ENCODE results near the gene STPG2. TPM values are rescaled to one million over a fixed set of nuclear protein-coding genes. Genes with fewer than 3 reads are reported as not detected.

Gene STPG2
- total RNA-seq, 1 donor from 2014 or later: not detected

DNA sequence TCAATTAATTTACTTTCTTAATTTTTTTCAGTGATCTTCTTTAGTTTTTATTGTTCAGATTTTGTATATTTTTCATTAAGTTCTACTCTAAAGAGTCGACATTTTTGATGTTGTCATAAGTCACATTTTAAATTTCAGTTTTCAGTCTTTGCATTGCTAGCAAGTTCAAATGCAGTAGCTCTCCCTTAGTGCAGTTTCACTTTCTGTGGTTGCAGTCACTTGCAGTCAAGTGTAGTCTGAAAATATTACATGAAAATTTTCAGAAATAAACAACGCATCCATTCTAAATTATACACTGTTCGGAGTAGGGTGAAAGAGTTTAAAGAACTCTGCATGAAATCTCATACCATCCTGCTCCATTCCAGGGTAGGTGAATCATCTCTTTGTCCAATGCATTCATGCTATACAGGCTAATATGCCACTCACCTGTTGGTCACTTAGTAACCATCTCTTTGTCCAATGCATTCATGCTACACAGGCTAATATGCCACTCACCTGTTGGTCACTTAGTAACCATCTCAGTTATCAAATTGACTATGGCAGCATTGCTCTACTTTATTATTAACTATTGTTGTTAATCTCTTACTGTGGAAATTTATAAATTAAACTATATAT, 356.9 kb downstream of the STPG2 start:
- TF ChIP-seq, protein P1, sequence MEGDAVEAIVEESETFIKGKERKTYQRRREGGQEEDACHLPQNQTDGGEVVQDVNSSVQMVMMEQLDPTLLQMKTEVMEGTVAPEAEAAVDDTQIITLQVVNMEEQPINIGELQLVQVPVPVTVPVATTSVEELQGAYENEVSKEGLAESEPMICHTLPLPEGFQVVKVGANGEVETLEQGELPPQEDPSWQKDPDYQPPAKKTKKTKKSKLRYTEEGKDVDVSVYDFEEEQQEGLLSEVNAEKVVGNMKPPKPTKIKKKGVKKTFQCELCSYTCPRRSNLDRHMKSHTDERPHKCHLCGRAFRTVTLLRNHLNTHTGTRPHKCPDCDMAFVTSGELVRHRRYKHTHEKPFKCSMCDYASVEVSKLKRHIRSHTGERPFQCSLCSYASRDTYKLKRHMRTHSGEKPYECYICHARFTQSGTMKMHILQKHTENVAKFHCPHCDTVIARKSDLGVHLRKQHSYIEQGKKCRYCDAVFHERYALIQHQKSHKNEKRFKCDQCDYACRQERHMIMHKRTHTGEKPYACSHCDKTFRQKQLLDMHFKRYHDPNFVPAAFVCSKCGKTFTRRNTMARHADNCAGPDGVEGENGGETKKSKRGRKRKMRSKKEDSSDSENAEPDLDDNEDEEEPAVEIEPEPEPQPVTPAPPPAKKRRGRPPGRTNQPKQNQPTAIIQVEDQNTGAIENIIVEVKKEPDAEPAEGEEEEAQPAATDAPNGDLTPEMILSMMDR (conservative IDR thresholded peaks at IDR 0.05; ENCODE audit: low read depth, low read length): no peak
- H3K4me3 ChIP-seq (ENCODE audit: low read depth, low read length): no peak overlapping the region
- DNase-seq (ENCODE audit: low read depth): no peak

DNA sequence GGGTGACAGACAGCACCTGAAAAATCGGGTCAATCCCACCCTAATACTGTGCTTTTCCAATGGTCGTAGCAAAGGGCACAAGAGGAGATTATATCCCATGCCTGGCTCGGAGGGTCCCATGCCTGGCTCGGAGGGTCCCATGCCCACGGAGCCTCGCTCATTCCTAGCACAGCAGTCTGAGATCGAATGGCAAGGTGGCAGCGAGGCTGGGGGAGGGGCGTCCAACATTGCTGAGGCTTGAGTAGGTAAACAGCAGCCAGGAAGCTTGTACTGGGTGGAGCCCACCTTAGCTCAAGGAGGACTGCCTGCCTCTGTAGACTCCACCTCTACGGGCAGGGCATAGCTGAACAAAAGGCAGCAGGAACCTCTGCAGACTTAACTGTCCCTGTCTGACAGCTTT, 365.1 kb downstream of the STPG2 start:
- no peak for DNase-seq (ENCODE audit: low read depth)
- TF ChIP-seq, protein P1 (conservative IDR thresholded peaks at IDR 0.05; ENCODE audit: low read depth, low read length): no peak
- no peak overlapping the region for H3K4me3 ChIP-seq (ENCODE audit: low read depth, low read length)

DNA sequence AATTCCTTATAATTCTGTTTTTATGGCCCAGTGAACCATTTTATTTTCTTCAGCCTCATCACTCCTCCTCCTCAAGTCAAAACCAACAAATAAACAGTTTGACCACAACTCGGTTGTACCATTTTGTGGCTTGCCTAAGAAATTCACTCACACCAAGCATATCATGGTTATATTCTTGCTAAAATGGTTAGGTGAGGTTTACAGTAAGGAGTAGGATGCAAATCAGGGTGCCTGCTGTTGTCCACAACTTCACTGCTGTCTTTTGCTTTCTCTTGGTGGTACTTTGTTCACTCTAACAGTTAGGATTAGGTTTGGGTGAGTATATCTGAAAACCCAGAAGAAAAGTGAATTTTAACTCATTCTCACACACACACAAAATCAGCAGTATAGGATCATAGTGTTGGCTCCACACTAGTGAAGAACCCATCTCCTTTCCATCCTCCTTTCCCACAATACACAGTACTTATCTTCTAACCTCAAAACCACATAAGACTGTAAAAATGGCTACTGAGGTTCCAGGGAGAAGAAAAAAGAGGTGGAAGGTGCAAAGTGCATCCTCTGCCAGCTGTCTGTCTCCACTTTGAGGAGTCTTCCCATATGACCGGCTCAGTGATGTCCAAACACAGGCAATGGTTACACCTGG, 368.8 kb downstream of the STPG2 start:
- TF ChIP-seq, protein P1 (conservative IDR thresholded peaks at IDR 0.05; ENCODE audit: low read depth, low read length): no peak
- no peak for DNase-seq (ENCODE audit: low read depth)
- no peak overlapping the region for H3K4me3 ChIP-seq (ENCODE audit: low read depth, low read length)

DNA sequence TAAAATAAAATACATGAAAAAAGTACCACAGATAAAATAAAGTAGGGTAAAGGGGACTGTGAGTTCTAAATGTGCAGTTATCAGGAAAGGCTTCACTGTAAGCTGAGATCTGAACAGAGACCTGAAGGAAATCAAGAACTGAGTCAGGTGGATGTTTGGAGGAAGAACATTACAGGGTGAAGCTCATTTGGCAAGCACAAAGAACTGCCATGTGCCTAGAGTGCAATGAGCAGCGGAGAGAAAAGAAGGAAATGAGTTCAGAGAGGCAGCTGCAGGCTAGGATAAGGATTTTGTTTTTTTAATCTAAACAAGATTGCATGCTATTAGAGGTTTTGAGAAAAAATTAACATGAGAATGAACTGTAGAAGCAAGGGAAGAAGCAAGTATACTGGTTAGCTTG, 373.1 kb downstream of the STPG2 start:
- H3K4me3 ChIP-seq (ENCODE audit: low read depth, low read length): no peak overlapping the region
- no peak for DNase-seq (ENCODE audit: low read depth)
- TF ChIP-seq, protein P1 (conservative IDR thresholded peaks at IDR 0.05; ENCODE audit: low read depth, low read length): no peak

DNA sequence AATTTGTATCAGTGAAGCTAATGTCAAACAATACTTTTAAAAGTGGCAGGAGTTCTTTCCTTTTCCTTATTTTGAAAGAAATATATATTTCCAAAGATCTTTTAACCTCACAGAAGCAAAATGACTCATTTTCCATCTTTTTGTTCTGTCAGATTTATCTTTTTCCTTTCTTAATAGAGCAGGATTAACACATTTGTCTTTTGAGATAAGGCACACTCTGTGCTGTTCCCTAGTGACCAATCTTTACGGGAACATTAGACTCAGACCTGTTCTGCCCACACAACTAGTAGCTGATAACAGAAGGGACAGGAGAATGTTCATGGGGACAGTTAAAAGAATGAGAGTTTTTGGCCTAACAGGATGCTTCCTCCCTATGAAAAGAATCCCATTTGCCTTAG, 381.2 kb downstream of the STPG2 start:
- no peak for DNase-seq (ENCODE audit: low read depth)
- TF ChIP-seq, protein P1 (conservative IDR thresholded peaks at IDR 0.05; ENCODE audit: low read depth, low read length): no peak
- H3K4me3 ChIP-seq (ENCODE audit: low read depth, low read length): no peak overlapping the region

DNA sequence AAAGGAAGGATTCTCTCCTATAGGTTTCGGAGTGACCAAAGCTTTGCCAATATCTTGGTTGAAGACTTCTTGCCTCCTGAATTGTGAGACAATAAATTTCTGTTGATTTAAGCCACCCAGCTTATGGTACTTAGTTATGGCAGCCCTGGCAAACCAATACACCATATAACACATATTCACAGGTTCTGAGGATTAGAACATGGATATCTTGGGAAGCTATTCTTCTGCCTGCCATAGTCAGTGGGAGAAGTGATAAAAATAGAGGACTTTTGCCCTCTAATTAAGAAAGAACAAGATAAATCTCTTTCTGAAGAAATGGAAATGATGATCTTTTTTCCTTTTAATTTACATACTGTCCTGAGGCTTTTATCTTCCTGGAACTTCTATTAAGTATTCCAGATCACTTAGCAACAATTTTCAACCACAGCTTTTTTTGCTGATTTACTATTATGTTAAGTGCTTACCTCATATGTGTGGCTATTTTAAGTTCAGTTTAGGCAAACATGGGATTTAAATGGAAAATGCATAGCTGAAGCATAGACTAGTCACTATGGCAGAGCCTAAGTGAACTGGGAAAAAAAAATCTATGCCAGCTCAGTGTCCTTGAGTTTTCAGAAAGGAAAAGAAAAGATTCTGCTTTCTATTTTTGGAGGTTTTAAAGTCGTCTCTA, 381.7 kb downstream of the STPG2 start:
- no peak for DNase-seq (ENCODE audit: low read depth)
- no peak overlapping the region for H3K4me3 ChIP-seq (ENCODE audit: low read depth, low read length)
- TF ChIP-seq, protein P1 (conservative IDR thresholded peaks at IDR 0.05; ENCODE audit: low read depth, low read length): no peak

Measured in epithelial cell of proximal tubule (primary cell).